Duodenal mucosa (tissue), 2 donors: ENCODE data around the gene SPATS2L.

Source experiments
- H3K27ac ChIP-seq: one replicate; pipeline ENCODE4 v1.7.0; 2013; ENCODE audit warnings: low read depth, low read length
- H3K27me3 ChIP-seq, 2 donors: one replicate each; pipeline ENCODE4 v1.7.0; 2013; ENCODE audit warnings: low read length in 2 of 2, control low read depth in 1 of 2; ENCODE audit not compliant: insufficient read depth in 2 of 2, control insufficient read depth in 1 of 2
- H3K36me3 ChIP-seq, 2 donors: one replicate each; pipeline ENCODE4 v1.7.0; 2013; ENCODE audit warnings: low read length in 2 of 2, control low read depth in 1 of 2; ENCODE audit not compliant: insufficient read depth in 2 of 2, control insufficient read depth in 1 of 2
- H3K4me1 ChIP-seq, 2 donors: one replicate each; pipeline ENCODE4 v1.7.0; 2013; ENCODE audit warnings: low read length in 2 of 2, control low read depth in 1 of 2; ENCODE audit not compliant: insufficient read depth in 2 of 2, control insufficient read depth in 1 of 2
- H3K4me3 ChIP-seq, 2 donors: one replicate each; pipeline ENCODE4 v1.7.0; 2013; ENCODE audit warnings: low read length in 2 of 2, low read depth in 1 of 2
- H3K9ac ChIP-seq, 2 donors: one replicate each; pipeline ENCODE4 v1.7.0; 2013; ENCODE audit warnings: low read length in 2 of 2, low read depth in 1 of 2
- H3K9me3 ChIP-seq, 2 donors: one replicate each; pipeline ENCODE4 v1.7.0; 2013; ENCODE audit warnings: low read length in 2 of 2, control low read depth in 1 of 2; ENCODE audit not compliant: control insufficient read depth in 1 of 2

The SPATS2L gene

GRCh38 chr2:200270732-200271131 lies 35.8 kb upstream of the SPATS2L start:
- H3K27me3 ChIP-seq: no peaks in the 10 kb centered on the region
- H3K4me1 ChIP-seq: no peaks in the 10 kb centered on the region
- H3K36me3 ChIP-seq: no peaks in the 10 kb centered on the region
- no peak overlapping the region for H3K27ac ChIP-seq
- H3K4me3 ChIP-seq: no peak overlapping the region
- H3K9me3 ChIP-seq: no peaks in the 10 kb centered on the region
- H3K9ac ChIP-seq: no peak overlapping the region

DNA sequence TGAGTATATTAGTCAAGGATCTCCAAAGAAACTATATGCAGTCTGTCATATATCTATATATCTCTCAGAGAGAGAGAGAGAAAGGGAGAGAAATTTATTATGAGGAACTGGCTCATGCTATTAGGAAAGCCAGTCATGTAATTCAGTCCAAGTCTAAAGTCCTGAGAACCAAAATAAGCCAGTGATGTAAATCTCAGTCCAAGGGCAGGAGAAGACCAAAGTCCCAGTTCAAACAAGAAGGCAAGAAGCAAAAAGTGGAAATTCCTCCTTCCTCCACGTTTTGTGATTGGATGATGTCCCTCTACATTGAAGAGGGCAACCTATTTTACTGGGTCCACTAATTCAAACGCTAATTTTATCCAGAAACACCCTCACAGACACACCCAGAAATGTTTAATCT lies 34.2 kb upstream of the SPATS2L start:
- Histone ChIP-seq H3K36me3 (no peaks in the 10 kb centered on the region), H3K9me3 (no peaks in the 10 kb centered on the region), H3K27me3 (no peaks in the 10 kb centered on the region), H3K4me1 (no peaks in the 10 kb centered on the region), H3K4me3 (no peak overlapping the region), H3K9ac (no peak overlapping the region), H3K27ac (no peak overlapping the region)

DNA sequence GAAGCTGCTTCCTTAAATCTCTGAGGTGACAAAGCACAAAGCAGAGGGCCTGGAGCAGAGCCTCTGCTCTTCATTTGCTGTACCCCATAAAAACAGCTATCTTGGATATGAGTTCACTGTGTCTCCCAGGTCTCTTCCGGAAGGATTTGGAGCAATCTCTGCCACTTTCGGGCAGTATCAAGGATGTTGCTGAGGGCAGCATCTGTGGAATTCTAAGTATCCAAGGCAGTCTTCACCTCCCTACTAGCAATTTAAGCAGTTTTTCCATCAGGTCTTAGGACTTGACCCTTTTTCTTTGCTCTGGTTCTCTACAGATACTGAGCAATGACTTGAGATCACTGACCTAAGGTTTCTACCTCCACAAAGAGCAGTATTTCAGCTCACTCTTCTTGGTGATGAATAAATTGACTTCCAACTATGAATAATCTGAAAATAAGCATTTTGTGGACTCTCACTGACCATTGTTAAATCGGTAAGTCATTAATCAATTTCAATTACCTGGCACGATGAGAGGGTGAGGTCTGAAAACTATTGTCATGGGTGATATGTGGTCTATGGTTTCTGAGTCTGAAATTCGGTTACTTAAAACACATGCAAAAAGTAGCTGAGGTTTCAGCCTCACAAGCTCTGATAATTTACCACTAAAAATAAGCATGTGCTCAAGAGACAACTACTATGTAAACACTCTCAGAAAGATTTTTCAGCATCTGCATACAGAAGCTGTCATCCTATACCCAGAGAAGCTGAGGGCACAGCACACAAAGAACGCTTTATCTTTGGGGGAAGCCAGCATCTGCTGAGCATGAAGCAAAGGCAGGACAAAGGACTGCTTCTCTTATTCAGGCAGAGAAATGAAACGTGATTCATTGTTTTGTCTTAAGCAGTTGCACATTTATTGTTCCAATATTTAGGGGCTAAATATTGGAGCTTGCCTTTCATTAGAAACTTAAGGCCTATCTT lies 32.1 kb upstream of the SPATS2L start:
- Histone ChIP-seq H3K27ac (no peak overlapping the region), H3K9me3 (no peaks in the 10 kb centered on the region), H3K9ac (no peak overlapping the region), H3K36me3 (no peaks in the 10 kb centered on the region), H3K4me1 (no peaks in the 10 kb centered on the region), H3K27me3 (no peaks in the 10 kb centered on the region), H3K4me3 (no peak overlapping the region)

DNA sequence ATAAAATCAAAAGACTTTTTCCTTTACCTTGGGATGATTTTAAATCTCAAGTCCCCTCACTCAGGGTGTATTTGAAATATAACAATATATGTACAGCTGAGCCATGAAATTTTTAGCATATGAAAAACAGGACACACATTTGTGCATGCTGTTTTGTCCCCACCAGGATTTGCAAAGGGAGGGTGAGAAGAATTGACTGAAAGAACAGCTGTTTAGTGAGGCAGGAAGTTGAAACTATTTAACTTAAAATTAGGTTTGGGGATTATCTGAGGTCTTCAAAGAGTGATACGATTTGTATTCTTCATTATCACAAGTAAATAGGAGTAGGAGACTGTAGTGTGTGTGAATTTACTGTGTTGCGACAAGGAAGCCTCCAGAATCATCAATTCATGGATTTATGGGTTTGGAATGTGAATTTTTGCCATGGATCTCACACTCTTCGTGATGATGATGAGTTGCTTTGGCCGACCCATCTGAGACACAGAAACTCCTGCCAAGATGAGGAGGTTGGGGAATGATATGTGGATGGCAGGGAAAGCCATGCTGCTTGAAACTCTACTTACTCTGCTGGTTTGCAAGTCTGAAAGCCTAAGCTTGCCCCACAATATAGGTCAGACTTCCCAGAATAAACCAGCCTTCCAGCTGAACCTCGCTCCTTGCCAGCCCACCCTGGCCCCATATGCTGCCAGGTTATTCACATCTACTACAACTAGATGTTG lies 31.0 kb upstream of the SPATS2L start:
- H3K36me3 ChIP-seq: no peaks in the 10 kb centered on the region
- no peak overlapping the region for H3K9ac ChIP-seq
- no peaks in the 10 kb centered on the region for H3K9me3 ChIP-seq
- no peak overlapping the region for H3K4me3 ChIP-seq
- H3K27me3 ChIP-seq: no peaks in the 10 kb centered on the region
- no peak overlapping the region for H3K27ac ChIP-seq
- H3K4me1 ChIP-seq: no peaks in the 10 kb centered on the region

GRCh38 chr2:200276472-200276871 lies 30.0 kb upstream of the SPATS2L start:
- Histone ChIP-seq H3K4me1 (no peaks in the 10 kb centered on the region), H3K9ac (no peak overlapping the region), H3K27ac (no peak overlapping the region), H3K9me3 (no peaks in the 10 kb centered on the region), H3K27me3 (no peaks in the 10 kb centered on the region), H3K36me3 (no peaks in the 10 kb centered on the region), H3K4me3 (no peak overlapping the region)

DNA sequence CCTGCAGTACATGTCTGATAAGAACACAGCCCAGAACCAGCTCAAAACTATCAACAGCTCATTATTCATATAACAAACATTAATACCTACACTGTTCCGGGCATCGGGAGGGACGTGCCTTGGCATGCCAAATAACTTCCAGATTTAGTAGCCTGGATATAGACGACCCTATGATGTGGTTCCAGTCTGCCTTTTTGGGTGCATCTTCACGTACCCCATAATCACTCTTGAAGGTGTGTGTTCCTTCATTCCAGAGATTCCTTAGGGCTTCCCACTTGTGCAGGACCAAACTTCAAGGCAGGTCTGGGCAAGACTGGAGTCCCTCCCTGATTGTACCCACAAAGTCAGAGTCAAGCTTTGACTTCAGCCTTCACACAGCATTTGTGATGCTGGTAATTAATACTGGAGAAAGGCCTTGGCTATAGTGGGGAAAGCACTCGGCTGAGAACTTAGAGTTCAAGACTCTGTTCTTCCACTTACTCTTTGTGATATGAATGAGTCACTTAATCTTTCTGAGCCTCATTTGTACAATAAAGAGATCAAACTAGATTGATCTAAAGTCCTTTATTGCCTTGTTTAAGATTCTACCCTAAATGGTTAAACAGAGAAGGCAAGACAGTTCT lies 27.7 kb upstream of the SPATS2L start:
- peaks cover 0 to under 1% of the 10 kb centered on the region in 2 donors for H3K27me3 ChIP-seq

GRCh38 chr2:200279857-200280256 lies 26.6 kb upstream of the SPATS2L start:
- Histone ChIP-seq H3K9me3 (no peaks in the 10 kb centered on the region), H3K4me3 (no peak overlapping the region), H3K36me3 (no peaks in the 10 kb centered on the region), H3K27me3 (peaks cover 0 to 5% of the 10 kb centered on the region in 2 donors), H3K27ac (no peak overlapping the region), H3K4me1 (no peaks in the 10 kb centered on the region), H3K9ac (no peak overlapping the region)

More for the DNA sequence above, 27.7 kb upstream of the SPATS2L start:
- H3K27ac ChIP-seq: no peak overlapping the region
- H3K4me1 ChIP-seq: no peaks in the 10 kb centered on the region
- H3K4me3 ChIP-seq: no peak overlapping the region
- H3K9ac ChIP-seq: no peak overlapping the region
- H3K9me3 ChIP-seq: no peaks in the 10 kb centered on the region
- H3K36me3 ChIP-seq: no peaks in the 10 kb centered on the region

DNA sequence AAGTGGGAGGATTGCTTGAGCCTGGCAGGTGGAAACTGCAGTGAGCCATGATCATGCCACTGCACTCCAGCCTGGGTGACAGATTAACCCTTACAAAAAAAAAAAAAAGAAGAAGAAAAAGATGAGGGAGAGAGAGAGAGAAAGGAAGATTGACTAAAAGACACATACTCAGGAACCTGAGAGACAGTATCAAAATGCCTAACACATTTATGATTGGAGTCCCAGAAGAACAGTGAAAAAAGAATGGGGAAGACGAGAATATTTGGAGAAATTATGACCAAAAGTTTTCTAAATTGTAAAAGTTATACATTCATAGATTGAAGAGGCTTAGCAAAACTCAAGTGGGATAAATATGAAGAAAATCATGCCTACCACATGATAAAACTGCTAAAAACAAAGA lies 19.9 kb upstream of the SPATS2L start:
- no peaks in the 10 kb centered on the region for H3K4me1 ChIP-seq
- peaks cover 0 to 5% of the 10 kb centered on the region in 2 donors for H3K27me3 ChIP-seq
- H3K27ac ChIP-seq: no peak overlapping the region
- H3K9ac ChIP-seq: no peak overlapping the region
- H3K9me3 ChIP-seq: no peaks in the 10 kb centered on the region
- no peaks in the 10 kb centered on the region for H3K36me3 ChIP-seq
- H3K4me3 ChIP-seq: no peak overlapping the region

DNA sequence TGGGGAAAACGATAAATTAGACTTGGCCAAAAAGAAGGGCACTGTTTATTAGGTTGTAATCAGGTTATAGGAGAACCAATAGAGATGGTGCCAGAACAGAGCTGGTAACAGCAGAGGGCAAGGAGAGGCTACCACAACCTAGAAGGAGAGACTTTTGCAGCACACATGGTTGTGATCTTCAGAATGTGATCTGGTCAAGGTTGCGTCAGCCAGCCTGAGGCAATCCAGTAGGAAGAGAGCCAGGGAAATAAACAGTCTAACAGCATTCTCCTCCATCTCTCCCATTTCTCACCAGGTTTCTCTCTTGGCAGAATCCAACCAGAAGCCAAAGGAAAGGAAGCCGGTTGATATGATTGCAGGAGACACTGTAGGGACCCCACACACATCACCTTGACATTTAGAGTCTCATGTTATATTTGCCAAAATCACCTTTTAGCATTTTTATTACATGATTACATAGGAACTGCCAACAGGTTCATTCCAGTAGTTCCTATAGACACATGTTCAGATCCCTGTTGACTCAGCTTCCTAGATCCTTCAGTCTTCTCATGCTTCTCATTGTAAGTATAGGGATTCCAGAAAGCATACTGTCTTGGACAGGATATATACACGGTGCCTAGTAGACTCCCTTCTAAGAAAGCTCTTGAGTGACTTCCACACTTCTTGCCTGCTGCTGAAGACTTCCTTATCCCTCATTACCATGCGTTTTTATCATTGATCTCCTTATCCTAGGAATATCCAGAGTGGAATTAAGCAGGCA lies 17.6 kb upstream of the SPATS2L start:
- H3K4me1 ChIP-seq: no peaks in the 10 kb centered on the region
- H3K9me3 ChIP-seq: no peaks in the 10 kb centered on the region
- H3K27ac ChIP-seq: no peak overlapping the region
- no peak overlapping the region for H3K9ac ChIP-seq
- H3K4me3 ChIP-seq: no peak overlapping the region
- no peaks in the 10 kb centered on the region for H3K36me3 ChIP-seq
- peaks cover 0 to 4% of the 10 kb centered on the region in 2 donors for H3K27me3 ChIP-seq
